H1 (cell line): ENCODE data around the gene DLX4. TPM values are rescaled to one million over a fixed set of nuclear protein-coding genes. Genes with fewer than 3 reads are reported as not detected.

Source experiments
- CTCF ChIA-PET: fragments of 300-600 bp; sonication (Branson Sonifier 250); formaldehyde crosslinking; loops from one replicate; lab custom pipeline; 2021; ENCODE audit not compliant: partially characterized antibody; lab: Charles Lee
- POLR2A ChIA-PET: fragments of 300-600 bp; sonication (Branson Sonifier 250); formaldehyde crosslinking; loops from one replicate; lab custom pipeline; 2021; ENCODE audit warnings: inconsistent platforms; ENCODE audit not compliant: partially characterized antibody; lab: Charles Lee
- DNase-seq, 2 experiments: peaks; one replicate each; pipeline versions ENCODE4 v3.0.0 to v3.0.0-alpha.2; 2010 to 2022; ENCODE audit warnings: low spot score in 2 of 2, low read depth in 1 of 2, mixed read lengths in 1 of 2
- FAIRE-seq: peaks from 2 replicates; lab custom pipeline; 2011; peaks lifted over from hg19 to GRCh38; lab: Jason Lieb, UNC
- H2AFZ ChIP-seq: 2 replicates; pipeline ENCODE4 v1.8.1; 2012; ENCODE audit warnings: low read length, inconsistent platforms
- H2AK5ac ChIP-seq: 2 replicates; pipeline ENCODE4 v1.6.1; 2013; ENCODE audit warnings: low read depth, low read length
- H2BK120ac ChIP-seq: replicated peaks from 2 replicates; pipeline ENCODE3; 2013; ENCODE audit warnings: low read depth, low read length, inconsistent platforms
- H2BK12ac ChIP-seq: 2 replicates; pipeline ENCODE4 v1.6.1; 2013; ENCODE audit warnings: low read depth, low read length
- H2BK15ac ChIP-seq: 2 replicates; pipeline ENCODE4 v1.6.1; 2013; ENCODE audit warnings: low read length
- H2BK20ac ChIP-seq: 2 replicates; pipeline ENCODE4 v1.6.1; 2013; ENCODE audit warnings: low read length
- H2BK5ac ChIP-seq: 2 replicates; pipeline ENCODE4 v1.6.1; 2013; ENCODE audit warnings: low read depth, low read length
- H3K14ac ChIP-seq: 2 replicates; pipeline ENCODE4 v1.6.1; 2013; ENCODE audit warnings: inconsistent platforms; ENCODE audit not compliant: insufficient read length
- H3K18ac ChIP-seq: 2 replicates; pipeline ENCODE4 v1.6.1; 2013; ENCODE audit warnings: low read length; ENCODE audit errors: extremely low read depth
- H3K23ac ChIP-seq: 2 replicates; pipeline ENCODE4 v1.6.1; 2013; ENCODE audit warnings: inconsistent platforms; ENCODE audit not compliant: insufficient read length
- H3K23me2 ChIP-seq: 2 replicates; pipeline ENCODE4 v1.6.1; 2013; ENCODE audit warnings: low read depth, low read length
- H3K27ac ChIP-seq: 2 replicates; pipeline ENCODE4 v1.6.1; 2011; ENCODE audit warnings: low read depth, low read length, inconsistent platforms
- H3K27me3 ChIP-seq, 4 experiments: replicated peaks in 1 of 4; 1 replicate in 1 of 4; 2 replicates in 3 of 4; pipeline versions ENCODE4 v1.6.1 to v1.8.1; 2011 to 2013; ENCODE audit warnings: low read length in 3 of 4, mild to moderate bottlenecking in 3 of 4, inconsistent platforms in 2 of 4, mixed read lengths in 2 of 4, moderate library complexity in 1 of 4; ENCODE audit not compliant: control insufficient read depth in 3 of 4, insufficient read depth in 3 of 4; ENCODE audit errors: extremely low read depth in 1 of 4
- H3K36me3 ChIP-seq, 4 experiments: 2 replicates each; pipeline versions ENCODE4 v1.6.1 to v1.8.1; 2011 to 2013; ENCODE audit warnings: mild to moderate bottlenecking in 4 of 4, low read length in 3 of 4, moderate library complexity in 2 of 4, control low read depth in 1 of 4, inconsistent platforms in 1 of 4; ENCODE audit not compliant: insufficient read depth in 4 of 4, control insufficient read depth in 2 of 4
- H3K4ac ChIP-seq: replicated peaks from 2 replicates; pipeline ENCODE3; 2013; ENCODE audit warnings: low read length, low read depth, mixed read lengths, inconsistent platforms; ENCODE audit not compliant: insufficient read length
- H3K4me1 ChIP-seq, 4 experiments: replicated peaks in 1 of 4; 1 replicate in 1 of 4; 2 replicates in 3 of 4; pipeline versions ENCODE4 v1.6.1 to v1.8.1; 2011 to 2013; ENCODE audit warnings: low read length in 3 of 4, inconsistent platforms in 2 of 4, mixed read lengths in 1 of 4; ENCODE audit not compliant: insufficient read depth in 4 of 4, control insufficient read depth in 3 of 4
- H3K4me2 ChIP-seq, 2 experiments: 2 replicates each; pipeline versions ENCODE4 v1.6.1 to v1.8.1; 2011 to 2013; ENCODE audit warnings: low read depth in 2 of 2, low read length in 2 of 2, control low read depth in 1 of 2, inconsistent platforms in 1 of 2, mild to moderate bottlenecking in 1 of 2; ENCODE audit not compliant: insufficient read depth in 1 of 2
- H3K4me3 ChIP-seq, 4 experiments: fragments of 200-600, 300-600 bp in 1 of 4; sonication (generic), shearing (Covaris generic), sonication (Bioruptor Twin) in 1 of 4; 2 replicates each; pipeline versions ENCODE4 v1.5.1 to v1.8.1; 2011 to 2016; ENCODE audit warnings: low read length in 4 of 4, low read depth in 3 of 4, control low read depth in 2 of 4, inconsistent platforms in 2 of 4, mild to moderate bottlenecking in 2 of 4, mixed read lengths in 1 of 4, moderate library complexity in 1 of 4; ENCODE audit not compliant: insufficient read depth in 2 of 4; ENCODE audit errors: extremely low read depth in 1 of 4
- H3K56ac ChIP-seq: replicated peaks from 2 replicates; pipeline ENCODE3; 2013; ENCODE audit warnings: low read depth, mild to moderate bottlenecking, mixed read lengths, low read length, inconsistent platforms; ENCODE audit not compliant: insufficient read length
- H3K79me1 ChIP-seq: 2 replicates; pipeline ENCODE4 v1.6.1; 2013; ENCODE audit warnings: low read depth, low read length, control low read depth
- H3K79me2 ChIP-seq, 2 experiments: 2 replicates each; pipeline versions ENCODE4 v1.6.1 to v1.8.1; 2012 to 2013; ENCODE audit warnings: low read length in 2 of 2, mild to moderate bottlenecking in 2 of 2, inconsistent platforms in 1 of 2; ENCODE audit not compliant: insufficient read depth in 2 of 2, control insufficient read depth in 1 of 2
- H3K9ac ChIP-seq, 4 experiments: replicated peaks in 1 of 4; 1 replicate in 1 of 4; 2 replicates in 3 of 4; pipeline versions ENCODE4 v1.6.1 to v1.8.1; 2011 to 2013; ENCODE audit warnings: low read depth in 3 of 4, low read length in 3 of 4, control low read depth in 2 of 4, mild to moderate bottlenecking in 2 of 4, moderate library complexity in 2 of 4, inconsistent platforms in 1 of 4; ENCODE audit errors: extremely low read depth in 1 of 4
- H3K9me3 ChIP-seq, 2 experiments: 2 replicates each; pipeline versions ENCODE4 v1.6.1 to v1.8.1; 2012 to 2013; ENCODE audit warnings: mild to moderate bottlenecking in 2 of 2, moderate library complexity in 2 of 2, control low read depth in 1 of 2, inconsistent platforms in 1 of 2, low read depth in 1 of 2, low read length in 1 of 2, mixed read lengths in 1 of 2; ENCODE audit not compliant: insufficient read depth in 2 of 2
- H4K20me1 ChIP-seq, 2 experiments: replicated peaks in 1 of 2; 2 replicates each; pipeline versions ENCODE3 to v1.8.1; 2011 to 2013; ENCODE audit warnings: inconsistent platforms in 2 of 2, low read length in 2 of 2, mild to moderate bottlenecking in 1 of 2; ENCODE audit not compliant: insufficient read depth in 2 of 2, control insufficient read depth in 1 of 2
- H4K5ac ChIP-seq: 2 replicates; pipeline ENCODE4 v1.6.1; 2013; ENCODE audit warnings: low read length, low read depth, mixed read lengths, inconsistent platforms; ENCODE audit not compliant: insufficient read length
- H4K8ac ChIP-seq: 2 replicates; pipeline ENCODE4 v1.8.0; 2013; ENCODE audit warnings: mild to moderate bottlenecking, moderate library complexity, low read length, inconsistent platforms; ENCODE audit not compliant: insufficient read depth; ENCODE audit errors: extremely low read depth
- H4K91ac ChIP-seq: replicated peaks from 2 replicates; pipeline ENCODE3; 2013; ENCODE audit warnings: low read length, mixed read lengths, inconsistent platforms; ENCODE audit not compliant: insufficient read length
- CHD2 ChIP-seq: IDR thresholded peaks from 2 replicates; pipeline ENCODE4 v1.6.1; 2012; ENCODE audit warnings: low read length, improper control_type of control experiment
- EGR1 ChIP-seq: IDR thresholded peaks from 2 replicates; pipeline ENCODE4 v1.6.1; 2011; ENCODE audit warnings: low read depth, low read length, borderline replicate concordance
- RFX5 ChIP-seq: IDR thresholded peaks from 2 replicates; pipeline ENCODE4 v1.6.1; 2011; ENCODE audit warnings: low read depth, low read length, improper control_type of control experiment, borderline replicate concordance
- RXRA ChIP-seq: IDR thresholded peaks from 2 replicates; pipeline ENCODE4 v1.6.1; 2011; ENCODE audit warnings: low read depth, mild to moderate bottlenecking, low read length, moderate library complexity; ENCODE audit not compliant: insufficient read depth
- YY1 ChIP-seq: IDR thresholded peaks from 2 replicates; pipeline ENCODE4 v1.6.1; 2011; ENCODE audit warnings: low read depth, mild to moderate bottlenecking, low read length
- WGBS, 2 experiments: shearing (Covaris generic) in 1 of 2; methylation state at CpG; one replicate each; pipeline versions ENCODE4 v1.1.6 to v1.1.7; 2013 to 2015; ENCODE audit warnings: low lambda C conversion rate in 2 of 2, mixed read lengths in 2 of 2, inconsistent platforms in 1 of 2, low coverage in 1 of 2, missing lambda C conversion rate in 1 of 2; ENCODE audit not compliant: insufficient replicate concordance in 2 of 2, insufficient coverage in 1 of 2, insufficient read length in 1 of 2; ENCODE audit errors: extremely low coverage in 1 of 2, missing lambda C conversion rate in 1 of 2; 5-methylcytosine and 5-hydroxymethylcytosine counted together
- polyA plus RNA-seq, 7 experiments: library from polyadenylated mRNA; depleted of rRNA in 3 of 7; stranded (reverse) in 5 of 7; unstranded in 2 of 7; fragments of >200 nt in 5 of 7; fragments of 200-250 nt in 2 of 7; gene quantifications; 1 replicate in 5 of 7; 2 replicates in 1 of 7; 4 replicates in 1 of 7; pipeline versions ENCODE4 v1.2.1 to v1.2.3, GENCODE V29; 2011 to 2013; ENCODE audit warnings: missing spikeins in 2 of 7, mixed read lengths in 2 of 7
- total RNA-seq: library from RNA; stranded (reverse); fragmentation: NEBNext Ultra II Directional; extraction: Animal tissue kit (Norgen Biotek cat#: 25700); gene quantifications from 2 replicates; pipeline ENCODE4 v1.2.1, GENCODE V29; 2021

DLX4 gene
- total and polyA plus RNA-seq, 2 of the 8 experiments (the other 6 are each of a cell fraction or from before 2014, with no cell fraction given), result 0.67 to 0.80 TPM

GRCh38 chr17:49997301-49997650 is 28.3 kb downstream of the DLX4 start:
- Histone ChIP-seq H3K4ac (no peak overlapping the region), H2AFZ (no peak overlapping the region), H4K8ac (no peak overlapping the region), H3K56ac (no peak overlapping the region), H2AK5ac (no peak overlapping the region), H3K4me2 (peak overlapping the region; percentile 5 to 96; a peak in 2 of 4 replicates), H3K23me2 (peaks cover 17% of the 10 kb centered on the region; the same call in 1 of the 2 replicates), H3K4me3 (peak overlapping the region in 1 of 4 experiments; percentile 64; a peak in 3 of 8 replicates), H2BK5ac (no peak overlapping the region), H3K4me1 (peaks cover 7 to 35% (median 15%) of the 10 kb centered on the region in 4 experiments; a peak in 6 of 7 replicates), H2BK15ac (no peak overlapping the region), H3K27me3 (peaks cover 39 to 74% (median 60%) of the 10 kb centered on the region in 4 experiments), H4K20me1 (peaks cover 2 to 15% of the 10 kb centered on the region in 2 experiments), H2BK20ac (no peak overlapping the region), H2BK12ac (no peak overlapping the region), H3K18ac (no peak overlapping the region), H4K91ac (no peak overlapping the region), H3K9ac (no peak overlapping the region), H3K79me1 (no peaks in the 10 kb centered on the region), H3K79me2 (no peaks in the 10 kb centered on the region), H3K9me3 (peaks cover 0 to 5% of the 10 kb centered on the region in 2 experiments; a peak in 1 of 4 replicates), H2BK120ac (no peak overlapping the region), H3K36me3 (no peaks in the 10 kb centered on the region; a peak in 1 of 8 replicates), H4K5ac (no peak overlapping the region), H3K27ac (no peak overlapping the region), H3K14ac (no peak overlapping the region), H3K23ac (no peak overlapping the region)
- no peak for DNase-seq
- ChIA-PET CTCF (interaction anchor here (0.8 to 18.5 kb wide), 48 partner anchors 8 to 562 kb away, joined by 3 to 547 read pairs (median 8); partner anchors contain the start of genes PDK2, SLC35B1 and TAC4), POLR2A (interaction anchor here (1.1 to 5.6 kb wide), 9 partner anchors 11 to 233 kb away, joined by 4 to 28 read pairs (median 5); partner anchors contain the start of genes FAM117A and KAT7)
- FAIRE-seq, result no peak
- WGBS, 2 experiments, result 39% methylated on average over 4 of the region's 6 CpGs; no CpG with 5 or more reads in 1 of the 2 experiments
- no peak for TF ChIP-seq RXRA
- TF ChIP-seq YY1, result no peak
- TF ChIP-seq RFX5, result no peak
- TF ChIP-seq EGR1, result no peak
- no peak for TF ChIP-seq CHD2
